K562 (cell line): Measurements from ENCODE around the gene FGR. TPM values are rescaled to one million over a fixed set of nuclear protein-coding genes. Genes with fewer than 3 reads are reported as not detected.
A peak's percentile ranks its signal among the peaks of the same experiment; 100 is the strongest.

Experiments
- ATAC-seq: fragments of 200-7000 bp; cut with Tn5 transposase; 3 replicates; pipeline ENCODE4 v1.9.1; 2020; ENCODE audit warnings: moderate library complexity
- BruUV-seq: library from RNA; stranded (reverse); fragments of 400-500 nt; replicated peaks from 2 replicates; lab custom pipeline; 2021; lab: Mats Ljungman, UMichigan
- CTCF ChIA-PET: fragments of 300-600 bp; formaldehyde crosslinking; extraction: SDS; loops from one replicate; lab custom pipeline; 2021; ENCODE audit warnings: low intra/inter-chr PET ratio; lab: Yijun Ruan, JAX
- POLR2A ChIA-PET: fragments of 300-600, 350-650 bp; sonication (Branson Sonifier 250); formaldehyde crosslinking; extraction: SDS; loops from one replicate; lab custom pipeline; 2021; ENCODE audit warnings: antibody characterized with exemption, inconsistent platforms; lab: Yijun Ruan, JAX
- DNase-seq, 4 experiments: peaks; one replicate each; pipeline versions ENCODE4 v3.0.0 to v3.0.0-alpha.2; 2011 to 2018; ENCODE audit warnings: low spot score in 3 of 4, mixed read lengths in 3 of 4; ENCODE audit errors: extremely low read depth in 1 of 4
- FAIRE-seq: peaks from 2 replicates; lab custom pipeline; 2011; peaks lifted over from hg19 to GRCh38; lab: Jason Lieb, UNC
- H2AFZ ChIP-seq: 2 replicates; pipeline ENCODE4 v1.6.0; 2011; ENCODE audit warnings: low read depth, low read length, control low read depth, inconsistent platforms
- H3K27ac ChIP-seq: fragments of 200-600 bp; 3 replicates; pipeline ENCODE4 v1.8.0; 2011; ENCODE audit warnings: low read depth, mild to moderate bottlenecking, control low read depth, inconsistent platforms, low read length, moderate library complexity, mixed read lengths; ENCODE audit errors: extremely low read depth
- H3K27me3 ChIP-seq, 2 experiments: fragments of 300-600 bp in 1 of 2; 2 replicates in 1 of 2; 3 replicates in 1 of 2; pipeline versions ENCODE4 v1.6.0 to v1.8.0; 2011; ENCODE audit warnings: inconsistent platforms in 2 of 2, low read length in 2 of 2, mild to moderate bottlenecking in 1 of 2, mixed read lengths in 1 of 2, moderate library complexity in 1 of 2; ENCODE audit not compliant: control insufficient read depth in 2 of 2, insufficient read depth in 2 of 2
- H3K36me3 ChIP-seq: fragments of 300-600 bp; 3 replicates; pipeline ENCODE4 v1.8.0; 2011; ENCODE audit warnings: mild to moderate bottlenecking, low read length, inconsistent platforms; ENCODE audit not compliant: control insufficient read depth, insufficient read depth
- H3K4me1 ChIP-seq, 2 experiments: fragments of 200-600 bp in 1 of 2; replicated peaks in 1 of 2; 2 replicates in 1 of 2; 3 replicates in 1 of 2; pipeline versions ENCODE4 v1.5.1 to v1.8.0; 2011; ENCODE audit warnings: inconsistent platforms in 2 of 2, low read length in 2 of 2, mild to moderate bottlenecking in 1 of 2, mixed read lengths in 1 of 2, moderate library complexity in 1 of 2; ENCODE audit not compliant: control insufficient read depth in 2 of 2, insufficient read depth in 2 of 2
- H3K4me2 ChIP-seq: 2 replicates; pipeline ENCODE4 v1.6.1; 2011; ENCODE audit warnings: low read length, control low read depth, inconsistent platforms, mixed read lengths; ENCODE audit not compliant: insufficient read depth
- H3K4me3 ChIP-seq: fragments of 200-600 bp; sonication (generic), shearing (Covaris generic); 2 replicates; pipeline ENCODE4 v1.5.1; 2016; ENCODE audit warnings: control low read depth, inconsistent platforms
- H3K79me2 ChIP-seq: fragments of 200-600 bp; 3 replicates; pipeline ENCODE4 v1.8.0; 2011; ENCODE audit warnings: low read length, inconsistent platforms; ENCODE audit not compliant: control insufficient read depth, insufficient read depth
- H3K9ac ChIP-seq, 2 experiments: 2 replicates each; pipeline versions ENCODE4 v1.6.0 to v1.6.1; 2011; ENCODE audit warnings: low read depth in 2 of 2, low read length in 2 of 2, control low read depth in 1 of 2, inconsistent platforms in 1 of 2, mild to moderate bottlenecking in 1 of 2, mixed read lengths in 1 of 2; ENCODE audit not compliant: insufficient read depth in 1 of 2
- H3K9me1 ChIP-seq: one replicate; pipeline ENCODE4 v1.6.0; 2011; ENCODE audit warnings: inconsistent platforms, mild to moderate bottlenecking, low read length, moderate library complexity; ENCODE audit not compliant: control insufficient read depth, insufficient read depth
- H3K9me3 ChIP-seq: replicated peaks from 2 replicates; pipeline ENCODE4 v1.5.1; 2011; ENCODE audit warnings: low read depth, low read length, inconsistent platforms; ENCODE audit not compliant: control insufficient read depth, insufficient read depth
- H4K20me1 ChIP-seq: replicated peaks from 2 replicates; pipeline ENCODE4 v1.6.1; 2011; ENCODE audit warnings: low read length, inconsistent platforms, mixed read lengths; ENCODE audit not compliant: control insufficient read depth, insufficient read depth
- BCOR ChIP-seq: fragments of 450-650 bp; IDR thresholded peaks from 2 replicates; pipeline ENCODE4 v1.6.1; 2016
- DPF2 ChIP-seq: fragments of 450-650 bp; IDR thresholded peaks from 2 replicates; pipeline ENCODE4 v1.6.1; 2016
- HCFC1 ChIP-seq: IDR thresholded peaks from 2 replicates; pipeline ENCODE4 v1.6.1; 2012; ENCODE audit warnings: low read depth, low read length, improper control_type of control experiment
- HDAC2 ChIP-seq: fragments of 450-650 bp; IDR thresholded peaks from 2 replicates; pipeline ENCODE4 v1.6.1; 2016; ENCODE audit warnings: mild to moderate bottlenecking
- KDM1A ChIP-seq, 2 experiments: fragments of 450-650 bp; IDR thresholded peaks; 2 replicates each; pipeline ENCODE4 v1.6.1; 2016; ENCODE audit warnings: mild to moderate bottlenecking in 2 of 2
- PHB2 ChIP-seq: fragments of 450-650 bp; IDR thresholded peaks from 2 replicates; pipeline ENCODE4 v1.6.1; 2017; ENCODE audit warnings: low read depth
- PPARD ChIP-seq: fragments of 250-450 bp; sonication (Bioruptor Pico); IDR thresholded peaks from 2 replicates; pipeline ENCODE4 v1.8.0; 2022; ENCODE audit warnings: inconsistent platforms, mild to moderate bottlenecking, moderate library complexity
- PYGO2 ChIP-seq: fragments of 450-650 bp; IDR thresholded peaks from 2 replicates; pipeline ENCODE4 v1.6.1; 2016; ENCODE audit warnings: mild to moderate bottlenecking, missing genetic modification characterization, moderate library complexity, missing compliant biosample characterization
- RBM25 ChIP-seq: fragments of 200-400 bp; formaldehyde crosslinking; IDR thresholded peaks from 2 replicates; pipeline ENCODE4 v1.6.1; 2018; ENCODE audit warnings: low read length, low read depth, moderate library complexity; ENCODE audit not compliant: severe bottlenecking
- SMAD2 ChIP-seq: fragments of 150-350 bp; IDR thresholded peaks from 2 replicates; pipeline ENCODE4 v1.6.1; 2014; ENCODE audit warnings: low read depth, mild to moderate bottlenecking, low read length
- SMAD4 ChIP-seq: fragments of 250-450 bp; sonication (Bioruptor Pico); conservative IDR thresholded peaks from 2 replicates; pipeline ENCODE4 v1.8.0; 2021; ENCODE audit warnings: inconsistent platforms, mild to moderate bottlenecking, moderate library complexity
- SMARCA5 ChIP-seq: fragments of 450-650 bp; IDR thresholded peaks from 2 replicates; pipeline ENCODE4 v1.6.1; 2016
- ZBTB2 ChIP-seq: fragments of 450-650 bp; IDR thresholded peaks from 2 replicates; pipeline ENCODE4 v1.6.1; 2016; ENCODE audit warnings: antibody characterized with exemption
- ZFP36 ChIP-seq: fragments of 150-350 bp; IDR thresholded peaks from 2 replicates; pipeline ENCODE4 v1.6.1; 2018; ENCODE audit warnings: low read length, low read depth; ENCODE audit not compliant: partially characterized antibody
- ZNF316 ChIP-seq: fragments of 450-650 bp; IDR thresholded peaks from 2 replicates; pipeline ENCODE4 v1.6.1; 2016
- WGBS: fragments of 100-300 bp; shearing (Covaris generic); methylation state at CpG from one replicate; pipeline ENCODE4 v1.1.6; 2016; ENCODE audit warnings: low coverage, mixed read lengths; ENCODE audit not compliant: insufficient coverage; ENCODE audit errors: missing lambda C conversion rate; 5-methylcytosine and 5-hydroxymethylcytosine counted together
- in situ Hi-C: fragments of 300-500 bp; cut with MboI; formaldehyde crosslinking; loops from 4 replicates; pipeline ENCODE4 v1.15.0; 2018; ENCODE audit warnings: inconsistent platforms, mixed read lengths
- intact Hi-C: fragments of 100-400 bp; cut with micrococcal nuclease; formaldehyde crosslinking; loops from 2 replicates; pipeline ENCODE4 v1.14.2; 2022
- polyA plus RNA-seq, 8 experiments: library from polyadenylated mRNA; depleted of rRNA in 4 of 8; stranded (reverse) in 5 of 8; unstranded in 3 of 8; fragments of >200 nt; fragmentation: Nextera tagmentation in 2 of 8; fragmentation: Illumina TruSeq in 1 of 8; extraction: Ambion mirVana in 2 of 8; extraction: Trizol in 1 of 8; gene quantifications; 2 replicates each; pipeline versions ENCODE4 v1.2.1 to v1.2.3, GENCODE V29; 2011 to 2014; ENCODE audit warnings: inconsistent platforms in 1 of 8, missing spikeins in 1 of 8
- total RNA-seq, 7 experiments: library from RNA; depleted of rRNA in 6 of 7; stranded (reverse); fragments of >200 nt in 6 of 7; fragmentation: Illumina TruSeq in 2 of 7; extraction: Trizol in 2 of 7; gene quantifications; 2 replicates each; pipeline versions ENCODE4 v1.2.1 to v1.2.3, GENCODE V29; 2011 to 2021; ENCODE audit warnings: low replicate concordance in 1 of 7

FGR gene
- total and polyA plus RNA-seq, 9 of the 15 experiments (the other 6 are each of a cell fraction or from before 2014, with no cell fraction given): 0.04 to 0.11 TPM; not detected in 7

- ATAC-seq (no peak), DNase-seq (no peak), FAIRE-seq (no peak)
- Histone ChIP-seq H3K4me1 (peaks cover 13 to 17% of the 10 kb centered on the region in 2 experiments; a peak in 4 of 5 replicates), H3K27ac (no peak overlapping the region), H3K4me2 (no peak overlapping the region), H3K4me3 (peak overlapping the region; percentile 15; the same call in 1 of the 2 replicates), H3K9ac (peak overlapping the region in 1 of 2 experiments; percentile 79; a peak in 1 of 4 replicates), H3K36me3 (no peaks in the 10 kb centered on the region), H4K20me1 (no peaks in the 10 kb centered on the region), H3K27me3 (peaks cover 6 to 20% of the 10 kb centered on the region in 2 experiments; a peak in 3 of 5 replicates), H3K9me3 (no peaks in the 10 kb centered on the region), H2AFZ (peak overlapping the region; percentile 37), H3K9me1 (no peaks in the 10 kb centered on the region), H3K79me2 (no peaks in the 10 kb centered on the region)
- in situ Hi-C loops: no loop called here
- ChIA-PET CTCF (no interaction called here), POLR2A (interaction anchor here (0.6 kb wide), 1 partner anchor 13 kb away, joined by 5 read pairs; no protein-coding TSS in a partner anchor)
- BruUV-seq: no TSS peak
- WGBS: 59% methylated on average over 16 of the region's 17 CpGs
- intact Hi-C loops: no loop called here
- TF ChIP-seq SMAD2: no peak
- no peak for TF ChIP-seq PHB2
- TF ChIP-seq KDM1A (IDR thresholded peaks at IDR 0.05): peak in 1 of 2 experiments; percentile 7; a peak in 1 of 4 replicates
- TF ChIP-seq PPARD: no peak
- TF ChIP-seq ZBTB2: no peak
- TF ChIP-seq PYGO2: no peak
- peak; percentile 20; the same call in 1 of the 2 replicates for TF ChIP-seq ZNF316
- TF ChIP-seq HCFC1: no peak
- TF ChIP-seq SMAD4 (CRISPR knock-in tag): no peak
- no peak for TF ChIP-seq DPF2
- TF ChIP-seq BCOR: peak; percentile 57; the same call in 1 of the 2 replicates
- TF ChIP-seq HDAC2: 0 out of 2 replicates have a peak, but pooled peaks have one; percentile 26
- TF ChIP-seq SMARCA5: peak; percentile 54; the same call in 1 of the 2 replicates
- peak; percentile 43 for TF ChIP-seq RBM25
- peak; percentile 85 for TF ChIP-seq ZFP36
Observed at GRCh38 chr1:27633640-27634176, 1.3 kb downstream of the FGR start.
